Right hindlimb (tissue), 1 donor: ENCODE results near the gene COL6A3.
"Not testable (repeated sequence)": the region's sequence is repeated elsewhere in the genome, so short reads cannot be mapped to it uniquely, and the experiment has no call there.

Source experiments
- DNase-seq: peaks from one replicate; pipeline ENCODE4 v3.0.0-alpha.2; 2018

Gene COL6A3

GRCh38 chr2:237380768-237381167 is 33.2 kb downstream of the COL6A3 start:
- DNase-seq: no peak

- DNase-seq: no peak
Measured at GRCh38 chr2:237379636-237380035, 34.3 kb downstream of the COL6A3 start.

- no peak for DNase-seq
Measured at GRCh38 chr2:237378650-237379049, 35.3 kb downstream of the COL6A3 start.

GRCh38 chr2:237374284-237375060 is 39.5 kb downstream of the COL6A3 start:
- DNase-seq: no peak

- no peak for DNase-seq
Measured at GRCh38 chr2:237371856-237372255, 42.1 kb downstream of the COL6A3 start.

- no peak for DNase-seq
Measured at GRCh38 chr2:237365671-237366070, 48.3 kb downstream of the COL6A3 start.

- DNase-seq: no peak
Measured at GRCh38 chr2:237364655-237365054, 49.3 kb downstream of the COL6A3 start.

- peak; percentile 64 for DNase-seq
Measured at GRCh38 chr2:237361194-237362004, 52.6 kb downstream of the COL6A3 start.

- no peak for DNase-seq
Measured at GRCh38 chr2:237359894-237360780, 53.8 kb downstream of the COL6A3 start.

GRCh38 chr2:237359518-237359840 is 54.5 kb downstream of the COL6A3 start:
- DNase-seq: no peak

GRCh38 chr2:237358721-237359517 is 55.0 kb downstream of the COL6A3 start:
- no peak for DNase-seq

GRCh38 chr2:237355701-237356100 is 58.3 kb downstream of the COL6A3 start:
- no peak for DNase-seq

- no peak for DNase-seq
Measured at GRCh38 chr2:237354892-237355291, 59.1 kb downstream of the COL6A3 start.

GRCh38 chr2:237354172-237354571 is 59.8 kb downstream of the COL6A3 start:
- not testable (repeated sequence) for DNase-seq

GRCh38 chr2:237353215-237353614 is 60.7 kb downstream of the COL6A3 start:
- DNase-seq: no peak

GRCh38 chr2:237352279-237352845 is 61.6 kb downstream of the COL6A3 start:
- DNase-seq: no peak

GRCh38 chr2:237351796-237352195 is 62.2 kb downstream of the COL6A3 start:
- DNase-seq: no peak

- no peak for DNase-seq
Measured at GRCh38 chr2:237351046-237351445, 62.9 kb downstream of the COL6A3 start.

- no peak for DNase-seq
Measured at GRCh38 chr2:237350597-237350996, 63.4 kb downstream of the COL6A3 start.

- no peak for DNase-seq
Measured at GRCh38 chr2:237350070-237350469, 63.9 kb downstream of the COL6A3 start.

- DNase-seq: no peak
Measured at GRCh38 chr2:237348281-237348865, 65.6 kb downstream of the COL6A3 start.
